HepG2 (cell line): ENCODE measurements around the gene IL1A. TPM values are rescaled to one million over a fixed set of nuclear protein-coding genes. Genes with fewer than 3 reads are reported as not detected.

Experiments used
- ERF ChIP-seq: IDR thresholded peaks from 2 replicates; pipeline ENCODE4 v1.6.1; 2018; ENCODE audit warnings: missing biosample characterization, missing genetic modification reagents
- GMEB1 ChIP-seq: sonication (generic); formaldehyde crosslinking; IDR thresholded peaks from 2 replicates; pipeline ENCODE4 v1.5.1; 2020; ENCODE audit warnings: missing genetic modification reagents, mild to moderate bottlenecking, borderline replicate concordance
- HOXA7 ChIP-seq: sonication (generic); formaldehyde crosslinking; IDR thresholded peaks from 2 replicates; pipeline ENCODE4 v1.8.1; 2022; ENCODE audit warnings: mild to moderate bottlenecking, missing genetic modification reagents, moderate library complexity
- JDP2 ChIP-seq: sonication (generic); formaldehyde crosslinking; IDR thresholded peaks from 2 replicates; pipeline ENCODE4 v1.8.1; 2022; ENCODE audit warnings: missing genetic modification reagents, borderline replicate concordance
- NFYC ChIP-seq: IDR thresholded peaks from 2 replicates; pipeline ENCODE4 v1.6.1; 2016; ENCODE audit warnings: missing genetic modification reagents, missing compliant biosample characterization
- PCBP2 ChIP-seq: fragments of 200-400 bp; formaldehyde crosslinking; optimal IDR thresholded peaks from 2 replicates; pipeline ENCODE3; 2018; ENCODE audit warnings: low read length, low read depth; ENCODE audit not compliant: poor library complexity, severe bottlenecking
- SOX13 ChIP-seq, 3 experiments: fragments of 450-650 bp in 1 of 3; sonication (generic) in 1 of 3; formaldehyde crosslinking in 1 of 3; IDR thresholded peaks in 2 of 3; conservative IDR thresholded peaks in 1 of 3; 2 replicates each; pipeline versions ENCODE4 v1.5.0 to v1.6.1; 2016 to 2020; ENCODE audit warnings: antibody characterized with exemption in 1 of 3, mild to moderate bottlenecking in 1 of 3, missing compliant biosample characterization in 1 of 3, missing genetic modification reagents in 1 of 3, moderate library complexity in 1 of 3
- TARDBP ChIP-seq: sonication (generic); formaldehyde crosslinking; IDR thresholded peaks from 2 replicates; pipeline ENCODE4 v1.8.0; 2022; ENCODE audit warnings: mild to moderate bottlenecking, missing genetic modification reagents
- THYN1 ChIP-seq: sonication (generic); formaldehyde crosslinking; IDR thresholded peaks from 2 replicates; pipeline ENCODE4 v1.8.1; 2023; ENCODE audit warnings: low read depth, mild to moderate bottlenecking, moderate library complexity, missing genetic modification reagents, borderline replicate concordance
- YY1 ChIP-seq: IDR thresholded peaks from 2 replicates; pipeline ENCODE4 v1.6.1; 2011; ENCODE audit warnings: low read length, low read depth, moderate library complexity, mild to moderate bottlenecking; ENCODE audit not compliant: insufficient read depth, insufficient replicate concordance
- ZFP62 ChIP-seq: sonication (generic); formaldehyde crosslinking; IDR thresholded peaks from 2 replicates; pipeline ENCODE4 v1.4.0; 2020; ENCODE audit warnings: missing genetic modification reagents
- ZNF280D ChIP-seq: sonication (generic); formaldehyde crosslinking; IDR thresholded peaks from 2 replicates; pipeline ENCODE4 v1.5.1; 2020; ENCODE audit warnings: mild to moderate bottlenecking, missing genetic modification reagents
- ZNF354B ChIP-seq: sonication (generic); formaldehyde crosslinking; IDR thresholded peaks from 2 replicates; pipeline ENCODE4 v1.8.0; 2022; ENCODE audit warnings: mild to moderate bottlenecking, missing genetic modification reagents
- ZNF383 ChIP-seq: sonication (generic); formaldehyde crosslinking; IDR thresholded peaks from 2 replicates; pipeline ENCODE4 v1.4.0; 2020; ENCODE audit warnings: missing genetic modification reagents, mild to moderate bottlenecking, borderline replicate concordance
- ZNF567 ChIP-seq: sonication (generic); formaldehyde crosslinking; IDR thresholded peaks from 2 replicates; pipeline ENCODE4 v1.8.1; 2023; ENCODE audit warnings: mild to moderate bottlenecking, missing genetic modification reagents, borderline replicate concordance
- ZNF773 ChIP-seq: sonication (generic); formaldehyde crosslinking; IDR thresholded peaks from 2 replicates; pipeline ENCODE4 v1.4.0; 2020; ENCODE audit warnings: missing genetic modification reagents, borderline replicate concordance
- ZSCAN29 ChIP-seq: sonication (generic); formaldehyde crosslinking; conservative IDR thresholded peaks from 2 replicates; pipeline ENCODE4 v1.4.0; 2020; ENCODE audit warnings: mild to moderate bottlenecking, missing genetic modification reagents
- polyA plus RNA-seq, 8 experiments: library from polyadenylated mRNA; depleted of rRNA in 3 of 8; stranded (reverse) in 7 of 8; unstranded in 1 of 8; fragments of >200 nt; fragmentation: Illumina TruSeq in 4 of 8; extraction: Trizol in 4 of 8; gene quantifications; 2 replicates each; pipeline versions ENCODE4 v1.2.1 to v1.2.3, GENCODE V29; 2011 to 2016; ENCODE audit warnings: low read depth in 4 of 8, missing spikeins in 1 of 8, mixed read lengths in 1 of 8; ENCODE audit not compliant: insufficient read depth in 1 of 8
- total RNA-seq, 5 experiments: library from RNA; depleted of rRNA; stranded (reverse); fragments of >200 nt; fragmentation: Illumina TruSeq; extraction: Trizol; gene quantifications; 2 replicates each; pipeline ENCODE4 v1.2.3, GENCODE V29; 2016; ENCODE audit warnings: low read depth in 1 of 5
- TF ChIP-seq, protein P1 (sequence below): sonication (generic); formaldehyde crosslinking; IDR thresholded peaks from 2 replicates; pipeline ENCODE4 v1.4.0; 2020; ENCODE audit warnings: missing genetic modification reagents; ENCODE audit errors: not compliant biosample characterization
- TF ChIP-seq, protein P2 (sequence below): sonication (generic); formaldehyde crosslinking; IDR thresholded peaks from 2 replicates; pipeline ENCODE4 v1.5.1; 2020; ENCODE audit warnings: mild to moderate bottlenecking, missing genetic modification reagents, moderate library complexity

IL1A gene
- total and polyA plus RNA-seq, 2 of the 13 experiments (the other 11 are each of a cell fraction or from before 2014, with no cell fraction given): not detected

- TF ChIP-seq, protein P1, sequence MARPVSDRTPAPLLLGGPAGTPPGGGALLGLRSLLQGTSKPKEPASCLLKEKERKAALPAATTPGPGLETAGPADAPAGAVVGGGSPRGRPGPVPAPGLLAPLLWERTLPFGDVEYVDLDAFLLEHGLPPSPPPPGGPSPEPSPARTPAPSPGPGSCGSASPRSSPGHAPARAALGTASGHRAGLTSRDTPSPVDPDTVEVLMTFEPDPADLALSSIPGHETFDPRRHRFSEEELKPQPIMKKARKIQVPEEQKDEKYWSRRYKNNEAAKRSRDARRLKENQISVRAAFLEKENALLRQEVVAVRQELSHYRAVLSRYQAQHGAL (CRISPR knock-in tag): peak; percentile 22
- TF ChIP-seq NFYC (CRISPR knock-in tag): peak; percentile 99
- peak; percentile 75; the same call in 1 of the 2 replicates for TF ChIP-seq ZNF280D (CRISPR knock-in tag)
- no peak for TF ChIP-seq SOX13 (IDR thresholded peaks at IDR 0.05)
- TF ChIP-seq SOX13 (CRISPR knock-in tag; conservative IDR thresholded peaks at IDR 0.05 in 1 of 2, IDR thresholded peaks at IDR 0.05 in 1 of 2): peak in 1 of 2 experiments; percentile 16; a peak in 1 of 4 replicates
- peak; percentile 92 for TF ChIP-seq HOXA7 (CRISPR knock-in tag)
- no peak for TF ChIP-seq ZNF773 (CRISPR knock-in tag)
- peak; percentile 65; the same call in 1 of the 2 replicates for TF ChIP-seq THYN1 (CRISPR knock-in tag)
- no peak for TF ChIP-seq ZSCAN29 (CRISPR knock-in tag)
- peak; percentile 99 for TF ChIP-seq ZNF354B (CRISPR knock-in tag)
- peak; percentile 65; the same call in 1 of the 2 replicates for TF ChIP-seq ZNF383
- TF ChIP-seq GMEB1 (CRISPR knock-in tag): peak; percentile 95
- TF ChIP-seq JDP2 (CRISPR knock-in tag): peak; percentile 92
- 0 out of 2 replicates have a peak, but pooled peaks have one; percentile 27 for TF ChIP-seq ZNF567 (CRISPR knock-in tag)
- TF ChIP-seq TARDBP (CRISPR knock-in tag): peak; percentile 63; the same call in 1 of the 2 replicates
- TF ChIP-seq ERF: peak; percentile 88
- TF ChIP-seq PCBP2: no peak
- TF ChIP-seq, protein P2, sequence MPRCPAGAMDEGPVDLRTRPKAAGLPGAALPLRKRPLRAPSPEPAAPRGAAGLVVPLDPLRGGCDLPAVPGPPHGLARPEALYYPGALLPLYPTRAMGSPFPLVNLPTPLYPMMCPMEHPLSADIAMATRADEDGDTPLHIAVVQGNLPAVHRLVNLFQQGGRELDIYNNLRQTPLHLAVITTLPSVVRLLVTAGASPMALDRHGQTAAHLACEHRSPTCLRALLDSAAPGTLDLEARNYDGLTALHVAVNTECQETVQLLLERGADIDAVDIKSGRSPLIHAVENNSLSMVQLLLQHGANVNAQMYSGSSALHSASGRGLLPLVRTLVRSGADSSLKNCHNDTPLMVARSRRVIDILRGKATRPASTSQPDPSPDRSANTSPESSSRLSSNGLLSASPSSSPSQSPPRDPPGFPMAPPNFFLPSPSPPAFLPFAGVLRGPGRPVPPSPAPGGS (CRISPR knock-in tag): 0 out of 2 replicates have a peak, but pooled peaks have one; percentile 1
- peak; percentile 44 for TF ChIP-seq YY1
- no peak for TF ChIP-seq ZFP62 (CRISPR knock-in tag)
Measured at GRCh38 chr2:112764071-112765044, 19.9 kb downstream of the IL1A start, which contains the start of gene CKAP2L (continued).
